HG02763 (cell line): ENCODE results near the gene BARHL2.

ENCODE experiments used
- ATAC-seq: cut with Tn5 transposase; IDR thresholded peaks from one replicate; pipeline ENCODE4 v1.9.1; 2021; ENCODE audit warnings: mild to moderate bottlenecking, moderate library complexity; ENCODE audit not compliant: unreplicated experiment

Gene BARHL2

GRCh38 chr1:90716552-90717355 is at the start of gene BARHL2:
Gene BARHL2 (minus strand): TSS chr1:90717302. CDS start chr1:90717195, 107 bp downstream.
- ATAC-seq: no peak

- ATAC-seq: no peak
Observed at GRCh38 chr1:90763930-90764329, 46.8 kb upstream of the BARHL2 start.

- ATAC-seq: no peak
Observed at GRCh38 chr1:90763506-90763905, 46.4 kb upstream of the BARHL2 start.

GRCh38 chr1:90761781-90762589 is 44.9 kb upstream of the BARHL2 start:
- no peak for ATAC-seq

- ATAC-seq: no peak
Observed at GRCh38 chr1:90761156-90761555, 44.1 kb upstream of the BARHL2 start.

- no peak for ATAC-seq
Observed at GRCh38 chr1:90753556-90753955, 36.5 kb upstream of the BARHL2 start.

- no peak for ATAC-seq
Observed at GRCh38 chr1:90748668-90749067, 31.6 kb upstream of the BARHL2 start.

- no peak for ATAC-seq
Observed at GRCh38 chr1:90746857-90747256, 29.8 kb upstream of the BARHL2 start.

- ATAC-seq: no peak
Observed at GRCh38 chr1:90745972-90746371, 28.9 kb upstream of the BARHL2 start.

- ATAC-seq: no peak
Observed at GRCh38 chr1:90732136-90732535, 15.0 kb upstream of the BARHL2 start.

GRCh38 chr1:90731382-90732050 is 14.4 kb upstream of the BARHL2 start:
- ATAC-seq: no peak

- ATAC-seq: no peak
Observed at GRCh38 chr1:90730243-90731022, 13.3 kb upstream of the BARHL2 start.

GRCh38 chr1:90729504-90730242 is 12.6 kb upstream of the BARHL2 start:
- ATAC-seq: peak; percentile 50

GRCh38 chr1:90728502-90729287 is 11.6 kb upstream of the BARHL2 start:
- no peak for ATAC-seq

- ATAC-seq: no peak
Observed at GRCh38 chr1:90727917-90728501, 10.9 kb upstream of the BARHL2 start.

GRCh38 chr1:90726986-90727480 is 9.9 kb upstream of the BARHL2 start:
- ATAC-seq: no peak

- no peak for ATAC-seq
Observed at GRCh38 chr1:90726425-90726985, 9.4 kb upstream of the BARHL2 start.

GRCh38 chr1:90725657-90726424 is 8.7 kb upstream of the BARHL2 start:
- ATAC-seq: no peak
